WTC11 (cell line): ENCODE measurements around the gene COPS9. TPM values are rescaled to one million over a fixed set of nuclear protein-coding genes. Genes with fewer than 3 reads are reported as not detected.

ENCODE experiments used
- ATAC-seq: fragments of 200-7000 bp; cut with Tn5 transposase; 2 replicates; pipeline ENCODE4 v1.10.0; 2021; ENCODE audit warnings: mild to moderate bottlenecking, moderate library complexity
- CTCF ChIA-PET: fragments of 300-600 bp; sonication (Branson Sonifier 250); formaldehyde crosslinking; loops from one replicate; lab custom pipeline; 2021; ENCODE audit warnings: antibody characterized with exemption; lab: Charles Lee
- POLR2A ChIA-PET: fragments of 350-600 bp; sonication (Branson Sonifier 250); formaldehyde crosslinking; loops from one replicate; lab custom pipeline; 2021; ENCODE audit warnings: antibody characterized with exemption; lab: Charles Lee
- DNase-seq: peaks from one replicate; pipeline ENCODE4 v3.0.0; 2021; ENCODE audit warnings: low spot score
- H3K27ac Mint-ChIP-seq: 2 replicates; pipeline ENCODE4 v1.8.0; 2021; ENCODE audit warnings: mixed read lengths
- H3K27me3 Mint-ChIP-seq: 2 replicates; pipeline ENCODE4 v1.8.0; 2021; ENCODE audit warnings: low read depth, mild to moderate bottlenecking, moderate library complexity, mixed read lengths
- H3K36me3 Mint-ChIP-seq: 2 replicates; pipeline ENCODE4 v1.8.0; 2021; ENCODE audit warnings: mixed read lengths
- H3K4me1 Mint-ChIP-seq: 2 replicates; pipeline ENCODE4 v1.8.0; 2022; ENCODE audit warnings: mixed read lengths
- H3K4me3 Mint-ChIP-seq: 2 replicates; pipeline ENCODE4 v1.8.0; 2021; ENCODE audit warnings: mild to moderate bottlenecking, moderate library complexity, mixed read lengths
- H3K9me3 Mint-ChIP-seq: 2 replicates; pipeline ENCODE4 v1.8.0; 2021; ENCODE audit warnings: mixed read lengths
- CREM ChIP-seq: sonication (generic); formaldehyde crosslinking; IDR thresholded peaks from 2 replicates; pipeline ENCODE4 v1.8.1; 2022; ENCODE audit warnings: mild to moderate bottlenecking, missing genetic modification reagents, moderate library complexity
- ESRRA ChIP-seq: sonication (generic); formaldehyde crosslinking; IDR thresholded peaks from 2 replicates; pipeline ENCODE4 v1.8.1; 2022; ENCODE audit warnings: mild to moderate bottlenecking, missing genetic modification reagents, borderline replicate concordance
- ETV6 ChIP-seq: sonication (generic); formaldehyde crosslinking; IDR thresholded peaks from 2 replicates; pipeline ENCODE4 v1.8.1; 2022; ENCODE audit warnings: mild to moderate bottlenecking, missing genetic modification reagents
- FOXK1 ChIP-seq: sonication (generic); formaldehyde crosslinking; IDR thresholded peaks from 2 replicates; pipeline ENCODE4 v1.8.0; 2022; ENCODE audit warnings: mild to moderate bottlenecking, moderate library complexity, missing genetic modification reagents
- FOXP1 ChIP-seq: sonication (generic); formaldehyde crosslinking; IDR thresholded peaks from 2 replicates; pipeline ENCODE4 v1.8.0; 2022; ENCODE audit warnings: missing genetic modification reagents, mild to moderate bottlenecking, moderate library complexity, borderline replicate concordance
- GABPB1 ChIP-seq: sonication (generic); formaldehyde crosslinking; IDR thresholded peaks from 2 replicates; pipeline ENCODE4 v1.8.1; 2023; ENCODE audit warnings: mild to moderate bottlenecking, missing genetic modification reagents
- GRHL2 ChIP-seq: fragments of 250-450 bp; sonication (Bioruptor Pico); IDR thresholded peaks from 2 replicates; pipeline ENCODE4 v1.8.0; 2022; ENCODE audit warnings: mild to moderate bottlenecking, moderate library complexity; ENCODE audit not compliant: insufficient replicate concordance, severe bottlenecking
- JUN ChIP-seq: sonication (generic); formaldehyde crosslinking; IDR thresholded peaks from 2 replicates; pipeline ENCODE4 v1.8.0; 2023; ENCODE audit warnings: mild to moderate bottlenecking, missing genetic modification reagents
- MYBL2 ChIP-seq: sonication (generic); formaldehyde crosslinking; IDR thresholded peaks from 2 replicates; pipeline ENCODE4 v1.8.1; 2023; ENCODE audit warnings: mild to moderate bottlenecking, moderate library complexity, missing genetic modification reagents
- NFE2L1 ChIP-seq: sonication (generic); formaldehyde crosslinking; IDR thresholded peaks from 2 replicates; pipeline ENCODE4 v1.8.1; 2023; ENCODE audit warnings: missing genetic modification reagents
- NR1H2 ChIP-seq: sonication (generic); formaldehyde crosslinking; IDR thresholded peaks from 2 replicates; pipeline ENCODE4 v1.9.0; 2021; ENCODE audit warnings: mild to moderate bottlenecking, moderate library complexity, missing genetic modification reagents
- RELA ChIP-seq: sonication (generic); formaldehyde crosslinking; IDR thresholded peaks from 2 replicates; pipeline ENCODE4 v1.8.1; 2022; ENCODE audit warnings: missing genetic modification reagents, mild to moderate bottlenecking, borderline replicate concordance
- TCF7 ChIP-seq: sonication (generic); formaldehyde crosslinking; IDR thresholded peaks from 2 replicates; pipeline ENCODE4 v1.8.0; 2022; ENCODE audit warnings: mild to moderate bottlenecking, low read depth, missing genetic modification reagents, moderate library complexity
- TEAD4 ChIP-seq: sonication (generic); formaldehyde crosslinking; IDR thresholded peaks from 2 replicates; pipeline ENCODE4 v1.8.0; 2022; ENCODE audit warnings: mild to moderate bottlenecking, missing genetic modification reagents
- TP53 ChIP-seq: sonication (generic); formaldehyde crosslinking; IDR thresholded peaks from 2 replicates; pipeline ENCODE4 v1.8.1; 2023; ENCODE audit warnings: mild to moderate bottlenecking, missing genetic modification reagents
- ZBTB21 ChIP-seq: sonication (generic); formaldehyde crosslinking; IDR thresholded peaks from 2 replicates; pipeline ENCODE4 v1.8.1; 2023; ENCODE audit warnings: mild to moderate bottlenecking, missing genetic modification reagents, borderline replicate concordance
- ZNF396 ChIP-seq: fragments of 250-450 bp; sonication (Bioruptor Pico); IDR thresholded peaks from 2 replicates; pipeline ENCODE4 v1.8.0; 2021; ENCODE audit warnings: mild to moderate bottlenecking, moderate library complexity, borderline replicate concordance
- ZNF416 ChIP-seq: fragments of 250-450 bp; sonication (Bioruptor Pico); IDR thresholded peaks from 2 replicates; pipeline ENCODE4 v1.9.0; 2021; ENCODE audit warnings: mild to moderate bottlenecking, inconsistent platforms
- ZNF423 ChIP-seq: fragments of 250-450 bp; sonication (Bioruptor Pico); IDR thresholded peaks from 2 replicates; pipeline ENCODE4 v2.1.2; 2022; ENCODE audit warnings: mild to moderate bottlenecking, moderate library complexity
- total RNA-seq: library from RNA; stranded (reverse); gene quantifications from 3 replicates; pipeline ENCODE4 v1.2.3, GENCODE V29; 2021
- TF ChIP-seq, protein P1 (sequence below): sonication (generic); formaldehyde crosslinking; IDR thresholded peaks from 2 replicates; pipeline ENCODE4 v1.8.1; 2022; ENCODE audit warnings: missing genetic modification reagents, borderline replicate concordance
- TF ChIP-seq, protein P2 (sequence below): sonication (generic); formaldehyde crosslinking; IDR thresholded peaks from 2 replicates; pipeline ENCODE4 v1.8.1; 2023; ENCODE audit warnings: mild to moderate bottlenecking, moderate library complexity, missing genetic modification reagents
- TF ChIP-seq, protein P3 (sequence below): fragments of 250-450 bp; sonication (Bioruptor Pico); IDR thresholded peaks from 2 replicates; pipeline ENCODE4 v1.9.0; 2021; ENCODE audit warnings: moderate library complexity, mild to moderate bottlenecking, inconsistent platforms, borderline replicate concordance
- TF ChIP-seq, protein P4 (sequence below): sonication (generic); formaldehyde crosslinking; IDR thresholded peaks from 2 replicates; pipeline ENCODE4 v1.8.1; 2023; ENCODE audit warnings: mild to moderate bottlenecking, missing genetic modification reagents, moderate library complexity
- TF ChIP-seq, protein P5 (sequence below): sonication (generic); formaldehyde crosslinking; IDR thresholded peaks from 2 replicates; pipeline ENCODE4 v1.8.0; 2022; ENCODE audit warnings: mild to moderate bottlenecking, missing genetic modification reagents
- TF ChIP-seq, protein P6 (sequence below): sonication (generic); formaldehyde crosslinking; IDR thresholded peaks from 2 replicates; pipeline ENCODE4 v1.8.1; 2023; ENCODE audit warnings: mild to moderate bottlenecking, missing genetic modification reagents

COPS9 gene
- total RNA-seq, 1 experiment from 2014 or later = 142 TPM

DNA sequence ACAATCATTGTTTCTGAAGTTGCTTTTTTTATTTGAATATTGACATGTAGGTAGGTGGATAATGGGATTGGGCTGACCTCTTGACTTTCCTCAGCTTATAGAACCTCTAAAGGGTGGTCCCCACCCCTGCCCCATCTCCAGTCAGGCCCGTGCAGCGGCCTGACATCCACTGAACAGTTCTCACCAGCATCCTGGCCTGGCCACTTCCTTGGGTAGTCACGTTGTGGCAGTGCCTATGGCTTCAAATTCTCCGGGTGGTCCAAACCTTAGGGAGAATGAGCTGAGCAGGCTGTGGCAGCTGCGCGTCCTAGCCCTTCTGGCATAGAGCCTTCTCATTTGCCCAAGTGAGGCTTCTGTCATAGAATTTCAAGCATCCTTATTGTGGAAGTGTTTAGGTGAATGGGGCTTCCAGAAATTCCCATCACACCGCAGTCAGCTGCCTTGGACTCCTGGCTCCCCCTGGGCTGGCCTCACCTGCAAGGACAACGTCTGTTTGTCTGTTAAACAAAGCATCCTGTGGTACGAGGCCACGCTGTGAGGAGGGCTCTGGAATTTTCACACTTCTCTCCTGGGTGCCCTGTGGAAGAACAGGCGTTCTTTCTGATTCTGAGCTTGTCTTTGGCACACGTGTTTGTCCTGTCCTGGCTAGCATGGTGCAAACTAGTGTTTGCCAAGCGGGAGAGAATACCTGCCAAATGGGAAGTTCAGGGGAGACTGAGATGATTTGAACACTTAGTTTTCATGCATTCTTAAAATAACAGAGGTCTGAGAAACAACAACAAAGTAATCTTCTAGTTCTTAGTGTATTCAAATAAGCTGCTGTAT lies 36.2 kb upstream of the COPS9 start (continued):
- TF ChIP-seq GRHL2 = no peak

DNA sequence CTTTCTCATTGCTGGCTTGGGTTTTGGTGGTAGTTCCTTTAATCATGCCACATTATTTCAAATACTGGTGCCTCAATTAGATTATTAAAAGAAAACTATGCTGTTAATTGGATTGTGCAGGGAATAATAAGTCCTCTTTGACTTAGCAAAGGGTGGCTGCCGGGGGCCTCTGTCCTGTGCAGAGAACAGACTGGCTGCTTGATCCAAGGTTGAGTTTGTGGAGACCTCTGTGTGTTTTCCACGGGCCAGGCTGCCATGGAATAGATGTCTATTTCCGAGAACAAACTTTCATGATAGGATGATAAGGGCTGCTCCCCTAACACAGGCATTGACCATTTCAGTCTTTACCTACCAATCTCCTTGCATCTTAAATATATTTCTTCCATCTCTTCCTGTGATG lies 34.8 kb upstream of the COPS9 start:
- Mint-ChIP-seq H3K27me3 (no peaks in the 10 kb centered on the region), H3K36me3 (no peaks in the 10 kb centered on the region), H3K4me1 (no peaks in the 10 kb centered on the region), H3K27ac (no peak overlapping the region), H3K4me3 (no peak overlapping the region), H3K9me3 (peaks cover 13% of the 10 kb centered on the region)
- no peak for DNase-seq
- CTCF ChIA-PET = interaction anchor here (0.8 to 2.0 kb wide), 2 partner anchors 20 to 22 kb away, joined by 3 to 6 read pairs; no protein-coding TSS in a partner anchor
- ATAC-seq = no peak
- POLR2A ChIA-PET = no interaction called here
- TF ChIP-seq MYBL2 (no peak), FOXK1 (CRISPR knock-in tag) (no peak), ESRRA (CRISPR knock-in tag) (no peak), GABPB1 (no peak), ZBTB21 (CRISPR knock-in tag) (no peak), ZNF416 (no peak), TEAD4 (no peak), ZNF423 (CRISPR knock-in tag) (no peak), ETV6 (CRISPR knock-in tag) (no peak), RELA (CRISPR knock-in tag) (no peak), FOXP1 (no peak), CREM (CRISPR knock-in tag) (no peak), JUN (CRISPR knock-in tag) (no peak), NFE2L1 (CRISPR knock-in tag) (no peak), TCF7 (CRISPR knock-in tag) (no peak)
- TF ChIP-seq, protein P1, sequence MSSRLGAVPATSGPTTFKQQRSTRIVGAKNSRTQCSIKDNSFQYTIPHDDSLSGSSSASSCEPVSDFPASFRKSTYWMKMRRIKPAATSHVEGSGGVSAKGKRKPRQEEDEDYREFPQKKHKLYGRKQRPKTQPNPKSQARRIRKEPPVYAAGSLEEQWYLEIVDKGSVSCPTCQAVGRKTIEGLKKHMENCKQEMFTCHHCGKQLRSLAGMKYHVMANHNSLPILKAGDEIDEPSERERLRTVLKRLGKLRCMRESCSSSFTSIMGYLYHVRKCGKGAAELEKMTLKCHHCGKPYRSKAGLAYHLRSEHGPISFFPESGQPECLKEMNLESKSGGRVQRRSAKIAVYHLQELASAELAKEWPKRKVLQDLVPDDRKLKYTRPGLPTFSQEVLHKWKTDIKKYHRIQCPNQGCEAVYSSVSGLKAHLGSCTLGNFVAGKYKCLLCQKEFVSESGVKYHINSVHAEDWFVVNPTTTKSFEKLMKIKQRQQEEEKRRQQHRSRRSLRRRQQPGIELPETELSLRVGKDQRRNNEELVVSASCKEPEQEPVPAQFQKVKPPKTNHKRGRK (CRISPR knock-in tag) = no peak
- TF ChIP-seq, protein P2, sequence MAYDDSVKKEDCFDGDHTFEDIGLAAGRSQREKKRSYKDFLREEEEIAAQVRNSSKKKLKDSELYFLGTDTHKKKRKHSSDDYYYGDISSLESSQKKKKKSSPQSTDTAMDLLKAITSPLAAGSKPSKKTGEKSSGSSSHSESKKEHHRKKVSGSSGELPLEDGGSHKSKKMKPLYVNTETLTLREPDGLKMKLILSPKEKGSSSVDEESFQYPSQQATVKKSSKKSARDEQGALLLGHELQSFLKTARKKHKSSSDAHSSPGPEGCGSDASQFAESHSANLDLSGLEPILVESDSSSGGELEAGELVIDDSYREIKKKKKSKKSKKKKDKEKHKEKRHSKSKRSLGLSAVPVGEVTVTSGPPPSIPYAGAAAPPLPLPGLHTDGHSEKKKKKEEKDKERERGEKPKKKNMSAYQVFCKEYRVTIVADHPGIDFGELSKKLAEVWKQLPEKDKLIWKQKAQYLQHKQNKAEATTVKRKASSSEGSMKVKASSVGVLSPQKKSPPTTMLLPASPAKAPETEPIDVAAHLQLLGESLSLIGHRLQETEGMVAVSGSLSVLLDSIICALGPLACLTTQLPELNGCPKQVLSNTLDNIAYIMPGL (CRISPR knock-in tag) = no peak
- TF ChIP-seq, protein P3, sequence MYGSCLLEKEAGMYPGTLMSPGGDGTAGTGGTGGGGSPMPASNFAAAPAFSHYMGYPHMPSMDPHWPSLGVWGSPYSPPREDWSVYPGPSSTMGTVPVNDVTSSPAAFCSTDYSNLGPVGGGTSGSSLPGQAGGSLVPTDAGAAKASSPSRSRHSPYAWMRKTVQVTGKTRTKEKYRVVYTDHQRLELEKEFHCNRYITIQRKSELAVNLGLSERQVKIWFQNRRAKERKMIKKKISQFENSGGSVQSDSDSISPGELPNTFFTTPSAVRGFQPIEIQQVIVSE = no peak
- TF ChIP-seq, protein P4, sequence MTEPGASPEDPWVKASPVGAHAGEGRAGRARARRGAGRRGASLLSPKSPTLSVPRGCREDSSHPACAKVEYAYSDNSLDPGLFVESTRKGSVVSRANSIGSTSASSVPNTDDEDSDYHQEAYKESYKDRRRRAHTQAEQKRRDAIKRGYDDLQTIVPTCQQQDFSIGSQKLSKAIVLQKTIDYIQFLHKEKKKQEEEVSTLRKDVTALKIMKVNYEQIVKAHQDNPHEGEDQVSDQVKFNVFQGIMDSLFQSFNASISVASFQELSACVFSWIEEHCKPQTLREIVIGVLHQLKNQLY (CRISPR knock-in tag) = no peak

DNA sequence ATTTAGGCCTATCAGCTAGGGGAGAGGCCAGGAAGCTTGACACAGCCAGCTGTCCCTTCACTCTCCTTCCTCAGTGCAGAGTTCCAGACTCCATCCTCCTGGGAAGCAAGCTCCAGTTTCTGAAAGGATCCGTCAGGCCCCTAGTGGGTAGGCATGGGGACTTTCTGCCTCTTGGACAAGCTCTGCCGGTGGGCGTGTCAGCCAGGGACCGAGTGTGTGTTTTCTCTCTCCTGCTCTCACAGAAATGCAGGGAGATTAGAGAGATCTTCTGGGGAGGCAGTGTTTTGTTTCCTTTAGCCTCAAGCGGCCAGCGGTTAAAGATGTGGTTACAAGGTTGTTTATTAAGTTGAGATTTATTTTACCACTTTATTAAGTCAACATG lies 34.2 kb upstream of the COPS9 start:
- POLR2A ChIA-PET = no interaction called here
- DNase-seq (no peak), ATAC-seq (no peak)
- CTCF ChIA-PET = interaction anchor here (0.8 to 2.0 kb wide), 2 partner anchors 20 to 22 kb away, joined by 3 to 6 read pairs; no protein-coding TSS in a partner anchor
- no peak overlapping the region for H3K4me3 Mint-ChIP-seq
- H3K4me1 Mint-ChIP-seq = no peaks in the 10 kb centered on the region
- peaks cover 13% of the 10 kb centered on the region for H3K9me3 Mint-ChIP-seq
- H3K27ac Mint-ChIP-seq = no peak overlapping the region
- H3K27me3 Mint-ChIP-seq = no peaks in the 10 kb centered on the region
- H3K36me3 Mint-ChIP-seq = no peaks in the 10 kb centered on the region
- TF ChIP-seq TEAD4 = no peak
- TF ChIP-seq, protein P5, sequence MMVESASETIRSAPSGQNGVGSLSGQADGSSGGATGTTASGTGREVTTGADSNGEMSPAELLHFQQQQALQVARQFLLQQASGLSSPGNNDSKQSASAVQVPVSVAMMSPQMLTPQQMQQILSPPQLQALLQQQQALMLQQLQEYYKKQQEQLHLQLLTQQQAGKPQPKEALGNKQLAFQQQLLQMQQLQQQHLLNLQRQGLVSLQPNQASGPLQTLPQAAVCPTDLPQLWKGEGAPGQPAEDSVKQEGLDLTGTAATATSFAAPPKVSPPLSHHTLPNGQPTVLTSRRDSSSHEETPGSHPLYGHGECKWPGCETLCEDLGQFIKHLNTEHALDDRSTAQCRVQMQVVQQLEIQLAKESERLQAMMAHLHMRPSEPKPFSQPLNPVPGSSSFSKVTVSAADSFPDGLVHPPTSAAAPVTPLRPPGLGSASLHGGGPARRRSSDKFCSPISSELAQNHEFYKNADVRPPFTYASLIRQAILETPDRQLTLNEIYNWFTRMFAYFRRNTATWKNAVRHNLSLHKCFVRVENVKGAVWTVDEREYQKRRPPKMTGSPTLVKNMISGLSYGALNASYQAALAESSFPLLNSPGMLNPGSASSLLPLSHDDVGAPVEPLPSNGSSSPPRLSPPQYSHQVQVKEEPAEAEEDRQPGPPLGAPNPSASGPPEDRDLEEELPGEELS (CRISPR knock-in tag) = no peak
- no peak for TF ChIP-seq ETV6 (CRISPR knock-in tag)
- TF ChIP-seq JUN (CRISPR knock-in tag) = no peak
- TF ChIP-seq, protein P6, sequence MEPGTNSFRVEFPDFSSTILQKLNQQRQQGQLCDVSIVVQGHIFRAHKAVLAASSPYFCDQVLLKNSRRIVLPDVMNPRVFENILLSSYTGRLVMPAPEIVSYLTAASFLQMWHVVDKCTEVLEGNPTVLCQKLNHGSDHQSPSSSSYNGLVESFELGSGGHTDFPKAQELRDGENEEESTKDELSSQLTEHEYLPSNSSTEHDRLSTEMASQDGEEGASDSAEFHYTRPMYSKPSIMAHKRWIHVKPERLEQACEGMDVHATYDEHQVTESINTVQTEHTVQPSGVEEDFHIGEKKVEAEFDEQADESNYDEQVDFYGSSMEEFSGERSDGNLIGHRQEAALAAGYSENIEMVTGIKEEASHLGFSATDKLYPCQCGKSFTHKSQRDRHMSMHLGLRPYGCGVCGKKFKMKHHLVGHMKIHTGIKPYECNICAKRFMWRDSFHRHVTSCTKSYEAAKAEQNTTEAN = no peak
- no peak for TF ChIP-seq TP53 (CRISPR knock-in tag)
- TF ChIP-seq NR1H2 (CRISPR knock-in tag) = no peak
- TF ChIP-seq ZNF396 (CRISPR knock-in tag) = no peak
